Kidney (tissue), 14 donors: Measurements from ENCODE around the gene ADAMTS9. TPM values are rescaled to one million over a fixed set of nuclear protein-coding genes. Genes with fewer than 3 reads are reported as not detected.

Experiments
- DNase-seq, 5 donors: peaks; one replicate each; pipeline ENCODE4 v3.0.0-alpha.2; 2013 to 2020
- FAIRE-seq: peaks from 2 replicates; lab custom pipeline; 2012; peaks lifted over from hg19 to GRCh38; lab: Jason Lieb, UNC
- H3K27ac ChIP-seq, 2 donors: one replicate each; pipeline ENCODE4 v1.7.0; 2013; ENCODE audit warnings: low read depth in 2 of 2, low read length in 2 of 2, inconsistent platforms in 1 of 2
- H3K27me3 ChIP-seq: one replicate; pipeline ENCODE4 v1.7.1; 2013; ENCODE audit warnings: low read length, inconsistent platforms; ENCODE audit not compliant: control insufficient read depth, insufficient read depth
- H3K36me3 ChIP-seq, 3 donors: one replicate each; pipeline versions ENCODE4 v1.7.0 to v1.7.1; 2013; ENCODE audit warnings: low read length in 3 of 3, control low read depth in 1 of 3, inconsistent platforms in 1 of 3; ENCODE audit not compliant: insufficient read depth in 3 of 3, control insufficient read depth in 2 of 3
- H3K4me1 ChIP-seq, 3 donors: one replicate each; pipeline versions ENCODE4 v1.7.0 to v1.7.1; 2013; ENCODE audit warnings: low read length in 3 of 3, inconsistent platforms in 1 of 3, low read depth in 1 of 3; ENCODE audit not compliant: control insufficient read depth in 2 of 3, insufficient read depth in 2 of 3
- H3K4me3 ChIP-seq, 3 donors: one replicate each; pipeline versions ENCODE4 v1.7.0 to v1.8.1; 2013; ENCODE audit warnings: low read length in 3 of 3, control low read depth in 1 of 3, inconsistent platforms in 1 of 3
- H3K9ac ChIP-seq, 3 donors: one replicate each; pipeline versions ENCODE4 v1.7.0 to v1.7.1; 2013; ENCODE audit warnings: low read length in 3 of 3, control low read depth in 1 of 3, inconsistent platforms in 1 of 3
- H3K9me3 ChIP-seq, 3 donors: one replicate each; pipeline versions ENCODE4 v1.7.0 to v1.7.1; 2013; ENCODE audit warnings: low read length in 3 of 3, control low read depth in 1 of 3, inconsistent platforms in 1 of 3; ENCODE audit not compliant: control insufficient read depth in 2 of 3, insufficient read depth in 1 of 3
- intact Hi-C: fragments of 100-400 bp; cut with DNase I; formaldehyde crosslinking; loops from one replicate; pipeline ENCODE4 v1.11.1; 2022
- polyA plus RNA-seq: library from polyadenylated mRNA; stranded (reverse); fragments of 350-450 nt; fragmentation: Illumina TruSeq; extraction: RNeasy Lipid Tissue Mini Kit (QIAGEN cat#74804); gene quantifications from one replicate; pipeline ENCODE4 v1.2.3, GENCODE V29; 2014; ENCODE audit warnings: low read depth, low replicate concordance; ENCODE audit not compliant: insufficient read depth
- total RNA-seq: library from RNA; stranded (reverse); fragmentation: NEBNext Ultra II Directional; extraction: Animal tissue kit (Norgen Biotek cat#: 25700); gene quantifications from one replicate; pipeline ENCODE4 v1.2.1, GENCODE V29; 2021
- TF ChIP-seq, protein P1 (sequence below): IDR thresholded peaks from 3 replicates; pipeline ENCODE4 v1.5.1; 2012; ENCODE audit warnings: mild to moderate bottlenecking, moderate library complexity, borderline replicate concordance; ENCODE audit not compliant: insufficient read depth; ENCODE audit errors: extremely low read depth
- donor health status: control.
- donor health status: control.
- donor health status: control.
- donor health status: control.
- donor health status: control.
- donor health status: DM: yes; HTN: yes; CAD: no.
- donor health status: Normal renal cell carcinoma (clear cell type).

The ADAMTS9 gene
- total and polyA plus RNA-seq, 2 donors from 2014 or later = 25.0 to 117 TPM

GRCh38 chr3:64495121-64495780 lies 192.5 kb downstream of the ADAMTS9 start:
- H3K9ac ChIP-seq = no peak overlapping the region
- TF ChIP-seq, protein P1, sequence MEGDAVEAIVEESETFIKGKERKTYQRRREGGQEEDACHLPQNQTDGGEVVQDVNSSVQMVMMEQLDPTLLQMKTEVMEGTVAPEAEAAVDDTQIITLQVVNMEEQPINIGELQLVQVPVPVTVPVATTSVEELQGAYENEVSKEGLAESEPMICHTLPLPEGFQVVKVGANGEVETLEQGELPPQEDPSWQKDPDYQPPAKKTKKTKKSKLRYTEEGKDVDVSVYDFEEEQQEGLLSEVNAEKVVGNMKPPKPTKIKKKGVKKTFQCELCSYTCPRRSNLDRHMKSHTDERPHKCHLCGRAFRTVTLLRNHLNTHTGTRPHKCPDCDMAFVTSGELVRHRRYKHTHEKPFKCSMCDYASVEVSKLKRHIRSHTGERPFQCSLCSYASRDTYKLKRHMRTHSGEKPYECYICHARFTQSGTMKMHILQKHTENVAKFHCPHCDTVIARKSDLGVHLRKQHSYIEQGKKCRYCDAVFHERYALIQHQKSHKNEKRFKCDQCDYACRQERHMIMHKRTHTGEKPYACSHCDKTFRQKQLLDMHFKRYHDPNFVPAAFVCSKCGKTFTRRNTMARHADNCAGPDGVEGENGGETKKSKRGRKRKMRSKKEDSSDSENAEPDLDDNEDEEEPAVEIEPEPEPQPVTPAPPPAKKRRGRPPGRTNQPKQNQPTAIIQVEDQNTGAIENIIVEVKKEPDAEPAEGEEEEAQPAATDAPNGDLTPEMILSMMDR = no peak
- DNase-seq (no peak), FAIRE-seq (no peak)
- H3K9me3 ChIP-seq = no peaks in the 10 kb centered on the region
- peaks cover 0 to 10% (median 7%) of the 10 kb centered on the region in 3 donors for H3K4me1 ChIP-seq
- no peak overlapping the region for H3K27ac ChIP-seq
- intact Hi-C loops = no loop called here
- H3K4me3 ChIP-seq = no peak overlapping the region
- H3K27me3 ChIP-seq = no peaks in the 10 kb centered on the region
- no peaks in the 10 kb centered on the region for H3K36me3 ChIP-seq

- no peak overlapping the region for H3K27ac ChIP-seq
- TF ChIP-seq, protein P1 = no peak
- H3K9ac ChIP-seq = no peak overlapping the region
- H3K4me3 ChIP-seq = no peak overlapping the region
- no peaks in the 10 kb centered on the region for H3K9me3 ChIP-seq
- FAIRE-seq (no peak), DNase-seq (no peak)
- peaks cover 0 to 17% (median 14%) of the 10 kb centered on the region in 3 donors for H3K4me1 ChIP-seq
- no peaks in the 10 kb centered on the region for H3K36me3 ChIP-seq
- no peaks in the 10 kb centered on the region for H3K27me3 ChIP-seq
- intact Hi-C loops = no loop called here
Observed at GRCh38 chr3:64494526-64494925, 193.3 kb downstream of the ADAMTS9 start.

DNA sequence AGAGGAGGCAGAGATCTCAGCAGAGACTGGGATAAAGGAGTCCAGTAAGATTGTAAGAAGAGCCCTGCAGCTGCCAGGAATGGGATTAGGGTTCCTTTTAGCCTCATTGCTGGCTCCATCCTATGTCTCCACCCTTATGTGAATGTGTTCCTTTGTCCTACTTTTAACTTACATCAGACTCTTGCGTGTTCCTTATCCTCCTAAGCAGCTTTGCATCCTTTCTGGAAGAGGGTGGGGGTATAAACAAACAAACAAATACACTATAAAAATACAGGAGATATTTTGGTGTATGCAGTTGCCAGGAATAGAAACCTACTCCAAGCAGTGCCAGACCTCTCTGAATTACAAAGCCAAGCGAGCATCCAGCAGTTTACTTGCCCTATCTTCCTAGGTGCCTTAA lies 194.7 kb downstream of the ADAMTS9 start:
- no peak overlapping the region for H3K4me3 ChIP-seq
- H3K27me3 ChIP-seq = no peaks in the 10 kb centered on the region
- TF ChIP-seq, protein P1 = no peak
- H3K9me3 ChIP-seq = no peaks in the 10 kb centered on the region
- FAIRE-seq (no peak), DNase-seq (no peak)
- no peaks in the 10 kb centered on the region for H3K36me3 ChIP-seq
- no peak overlapping the region for H3K9ac ChIP-seq
- no peak overlapping the region for H3K27ac ChIP-seq
- H3K4me1 ChIP-seq = peaks cover 0 to 19% (median 17%) of the 10 kb centered on the region in 3 donors
- intact Hi-C loops = no loop called here

GRCh38 chr3:64491843-64492242 lies 196.0 kb downstream of the ADAMTS9 start:
- Histone ChIP-seq H3K9ac (no peak overlapping the region), H3K4me1 (peaks cover 0 to 19% (median 17%) of the 10 kb centered on the region in 3 donors), H3K27me3 (no peaks in the 10 kb centered on the region), H3K36me3 (no peaks in the 10 kb centered on the region), H3K27ac (no peak overlapping the region), H3K4me3 (no peak overlapping the region), H3K9me3 (no peaks in the 10 kb centered on the region)
- TF ChIP-seq, protein P1 = no peak
- intact Hi-C loops = no loop called here
- FAIRE-seq = no peak
- no peak for DNase-seq
